SH-SY5Y (cell line): ENCODE data around the gene DNAJC5G.

Source experiments
- GATA2 ChIP-seq: IDR thresholded peaks from 2 replicates; pipeline ENCODE4 v1.6.1; 2011; ENCODE audit warnings: mild to moderate bottlenecking, low read depth, low read length
- GATA3 ChIP-seq: IDR thresholded peaks from 2 replicates; pipeline ENCODE4 v1.6.1; 2011; ENCODE audit warnings: low read depth, mild to moderate bottlenecking, low read length, moderate library complexity

The DNAJC5G gene

DNA sequence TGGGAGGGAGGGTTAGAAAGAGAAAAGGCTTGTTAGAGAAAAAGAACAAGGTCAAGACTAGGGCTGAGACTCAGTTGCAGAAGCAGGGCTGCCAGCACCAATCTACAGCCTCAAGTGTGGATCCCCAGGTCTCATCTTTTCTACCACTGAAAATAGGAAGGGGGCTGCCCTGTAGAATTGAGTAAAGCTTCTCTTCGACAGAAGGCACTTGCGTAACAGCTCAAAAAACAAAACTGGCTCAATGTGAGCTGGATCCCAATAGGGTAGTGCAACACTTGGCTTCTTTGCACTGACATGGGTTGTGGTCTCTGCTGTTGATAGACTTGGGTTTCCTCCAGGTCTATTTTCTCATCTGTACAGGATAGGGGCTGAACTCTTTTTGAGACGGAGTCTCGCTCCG is 49.5 kb downstream of the DNAJC5G start:
- TF ChIP-seq GATA3 (no peak), GATA2 (no peak)
